Gastroesophageal sphincter (tissue), 4 donors: Measurements from ENCODE around the gene NRXN3. TPM values are rescaled to one million over a fixed set of nuclear protein-coding genes. Genes with fewer than 3 reads are reported as not detected.

Experiments used
- ATAC-seq: fragments of 150-250 bp; one replicate; pipeline ENCODE4 v1.9.1; 2016; ENCODE audit warnings: mild to moderate bottlenecking, moderate library complexity
- H3K27ac ChIP-seq, 4 donors: fragments of 200-600 bp; sonication (generic) in 3 of 4; 1 replicate in 3 of 4; 2 replicates in 1 of 4; pipeline ENCODE4 v1.5.1; 2016 to 2019
- H3K27me3 ChIP-seq: fragments of 200-600 bp; sonication (generic); one replicate; pipeline ENCODE4 v1.5.1; 2019
- H3K36me3 ChIP-seq, 2 donors: fragments of 200-600 bp; sonication (generic); one replicate each; pipeline ENCODE4 v1.5.1; 2019; ENCODE audit warnings: control low read depth in 1 of 2
- H3K4me1 ChIP-seq, 3 donors: fragments of 200-600 bp; sonication (generic); 1 replicate in 2 of 3; 2 replicates in 1 of 3; pipeline ENCODE4 v1.5.1; 2016 to 2019; ENCODE audit warnings: control low read depth in 2 of 3
- H3K4me3 ChIP-seq, 2 donors: fragments of 200-600 bp; sonication (generic); one replicate each; pipeline ENCODE4 v1.5.1; 2019; ENCODE audit warnings: mild to moderate bottlenecking in 1 of 2, moderate library complexity in 1 of 2
- H3K9me3 ChIP-seq, 3 donors: fragments of 200-600 bp; sonication (generic); one replicate each; pipeline ENCODE4 v1.5.1; 2017 to 2019; ENCODE audit warnings: control low read depth in 2 of 3
- CTCF ChIP-seq, 4 experiments: fragments of 200-600 bp in 2 of 4; fragments of 450-650 bp in 2 of 4; sonication (generic) in 1 of 4; IDR thresholded peaks; one replicate each; pipeline ENCODE4 v1.5.1; 2017 to 2019; ENCODE audit warnings: antibody characterized with exemption in 4 of 4, mild to moderate bottlenecking in 2 of 4, moderate library complexity in 2 of 4
- EP300 ChIP-seq: sonication (generic); formaldehyde crosslinking; IDR thresholded peaks from one replicate; pipeline ENCODE4 v1.6.1; 2017; ENCODE audit warnings: antibody characterized with exemption, mild to moderate bottlenecking
- POLR2A ChIP-seq, 2 donors: fragments of 450-650 bp; IDR thresholded peaks; one replicate each; pipeline ENCODE4 v1.6.1; 2017; ENCODE audit warnings: antibody characterized with exemption in 2 of 2, mild to moderate bottlenecking in 2 of 2, moderate library complexity in 1 of 2
- POLR2AphosphoS5 ChIP-seq: sonication (generic); formaldehyde crosslinking; IDR thresholded peaks from one replicate; pipeline ENCODE4 v1.6.1; 2017; ENCODE audit warnings: antibody characterized with exemption
- WGBS, 2 donors: methylation state at CpG; one replicate each; pipeline ENCODE4 v1.1.5; 2018; ENCODE audit warnings: low coverage in 1 of 2; 5-methylcytosine and 5-hydroxymethylcytosine counted together
- total RNA-seq, 4 donors: library from RNA; depleted of rRNA; stranded (reverse); fragments of >200 nt; gene quantifications; one replicate each; pipeline ENCODE4 v1.1.0, GENCODE V29; 2016

The NRXN3 gene
- total RNA-seq, 4 donors from 2014 or later, result 74.2 to 192 (median 98.2) TPM

- WGBS, 2 donors, result 42 to 53% methylated on average over 4 of the region's 4 CpGs
- Histone ChIP-seq H3K36me3 (no peaks in the 10 kb centered on the region), H3K4me1 (peaks cover 3 to 39% (median 9%) of the 10 kb centered on the region in 3 donors), H3K4me3 (no peak overlapping the region), H3K27ac (no peak overlapping the region), H3K9me3 (no peaks in the 10 kb centered on the region), H3K27me3 (no peaks in the 10 kb centered on the region)
- ATAC-seq, result no peak
- TF ChIP-seq POLR2A (IDR thresholded peaks at IDR 0.05) (no peak), EP300 (no peak), POLR2AphosphoS5 (no peak), CTCF (IDR thresholded peaks at IDR 0.05) (no peak)
Measured at GRCh38 chr14:79084861-79085260, 914.7 kb downstream of the NRXN3 start.

- no peak overlapping the region for H3K4me3 ChIP-seq
- no peaks in the 10 kb centered on the region for H3K36me3 ChIP-seq
- H3K27ac ChIP-seq, result peak overlapping the region; percentile 76 to 89 (median 78)
- H3K27me3 ChIP-seq, result no peaks in the 10 kb centered on the region
- peaks cover 4 to 47% (median 19%) of the 10 kb centered on the region in 3 donors for H3K4me1 ChIP-seq
- TF ChIP-seq EP300 (no peak), POLR2A (IDR thresholded peaks at IDR 0.05) (no peak), CTCF (IDR thresholded peaks at IDR 0.05) (no peak), POLR2AphosphoS5 (no peak)
- WGBS, 2 donors, result 15 to 32% methylated on average over 3 of the region's 3 CpGs
- ATAC-seq, result no peak
- H3K9me3 ChIP-seq, result no peaks in the 10 kb centered on the region
Measured at GRCh38 chr14:79089576-79089975, 919.4 kb downstream of the NRXN3 start.

- H3K27me3 ChIP-seq, result no peaks in the 10 kb centered on the region
- no peak overlapping the region for H3K4me3 ChIP-seq
- no peak for ATAC-seq
- WGBS, 2 donors, result 21 to 23% methylated on average over 2 of the region's 2 CpGs
- no peaks in the 10 kb centered on the region for H3K36me3 ChIP-seq
- peak overlapping the region; percentile 76 to 89 (median 78) for H3K27ac ChIP-seq
- TF ChIP-seq EP300 (no peak), POLR2A (IDR thresholded peaks at IDR 0.05) (no peak), CTCF (IDR thresholded peaks at IDR 0.05) (no peak), POLR2AphosphoS5 (peak; percentile 43)
- H3K4me1 ChIP-seq, result peaks cover 4 to 47% (median 19%) of the 10 kb centered on the region in 3 donors
- H3K9me3 ChIP-seq, result no peaks in the 10 kb centered on the region
Measured at GRCh38 chr14:79090641-79091180, 920.5 kb downstream of the NRXN3 start.

GRCh38 chr14:79091381-79091963, 921.3 kb downstream of the NRXN3 start:
- H3K27ac ChIP-seq, result peak overlapping the region; percentile 76 to 89 (median 78)
- no peak for TF ChIP-seq POLR2A (IDR thresholded peaks at IDR 0.05)
- peak in 1 of 4 experiments; percentile 51 for TF ChIP-seq CTCF (IDR thresholded peaks at IDR 0.05)
- TF ChIP-seq POLR2AphosphoS5, result no peak
- H3K27me3 ChIP-seq, result no peaks in the 10 kb centered on the region
- H3K4me3 ChIP-seq, result no peak overlapping the region
- H3K36me3 ChIP-seq, result no peaks in the 10 kb centered on the region
- H3K4me1 ChIP-seq, result peaks cover 4 to 47% (median 19%) of the 10 kb centered on the region in 3 donors
- no peaks in the 10 kb centered on the region for H3K9me3 ChIP-seq
- ATAC-seq, result no peak
- 32 to 36% methylated on average over 3 to 4 of the region's 4 CpGs for WGBS, 2 donors

GRCh38 chr14:79093531-79093930, 923.4 kb downstream of the NRXN3 start:
- H3K9me3 ChIP-seq, result no peaks in the 10 kb centered on the region
- no peaks in the 10 kb centered on the region for H3K36me3 ChIP-seq
- TF ChIP-seq EP300 (no peak), POLR2A (IDR thresholded peaks at IDR 0.05) (no peak), POLR2AphosphoS5 (no peak), CTCF (IDR thresholded peaks at IDR 0.05) (no peak)
- H3K27ac ChIP-seq, result peak overlapping the region in 1 of 4 donors; percentile 29
- no peak overlapping the region for H3K4me3 ChIP-seq
- no peak for ATAC-seq
- peaks cover 4 to 40% (median 19%) of the 10 kb centered on the region in 3 donors for H3K4me1 ChIP-seq
- 91 to 94% methylated on average over 5 of the region's 5 CpGs for WGBS, 2 donors
- H3K27me3 ChIP-seq, result no peaks in the 10 kb centered on the region
